CD14-positive monocyte (primary cell): ENCODE results near the gene IRS2. TPM values are rescaled to one million over a fixed set of nuclear protein-coding genes. Genes with fewer than 3 reads are reported as not detected.

ENCODE experiments used
- DNase-seq, 3 donors: peaks; one replicate each; pipeline ENCODE4 v3.0.0-alpha.2; 2011 to 2022
- H2AFZ ChIP-seq: 2 replicates; pipeline ENCODE4 v1.6.0; 2012; ENCODE audit warnings: mild to moderate bottlenecking, low read depth, low read length, inconsistent platforms; ENCODE audit not compliant: insufficient read depth, poor library complexity, severe bottlenecking
- H3K27ac ChIP-seq, 2 donors: 1 replicate in 1 of 2; 2 replicates in 1 of 2; pipeline ENCODE4 v1.5.1; 2012 to 2013; ENCODE audit warnings: low read length in 2 of 2, control low read depth in 1 of 2, inconsistent platforms in 1 of 2, low read depth in 1 of 2, mild to moderate bottlenecking in 1 of 2
- H3K27me3 ChIP-seq, 2 donors: one replicate each; pipeline versions ENCODE4 v1.6.0 to v1.6.1; 2011 to 2013; ENCODE audit warnings: low read length in 2 of 2; ENCODE audit not compliant: control insufficient read depth in 2 of 2, insufficient read depth in 2 of 2
- H3K36me3 ChIP-seq, 2 donors: replicated peaks in 1 of 2; 1 replicate in 1 of 2; 2 replicates in 1 of 2; pipeline versions ENCODE4 v1.5.1 to v1.6.1; 2012 to 2013; ENCODE audit warnings: low read length in 2 of 2, control low read depth in 1 of 2, inconsistent platforms in 1 of 2, mild to moderate bottlenecking in 1 of 2; ENCODE audit not compliant: insufficient read depth in 2 of 2, control insufficient read depth in 1 of 2
- H3K4me1 ChIP-seq, 2 donors: 1 replicate in 1 of 2; 2 replicates in 1 of 2; pipeline versions ENCODE4 v1.5.1 to v1.6.1; 2012 to 2013; ENCODE audit warnings: low read length in 2 of 2, control low read depth in 1 of 2, inconsistent platforms in 1 of 2, mild to moderate bottlenecking in 1 of 2, moderate library complexity in 1 of 2; ENCODE audit not compliant: insufficient read depth in 2 of 2, control insufficient read depth in 1 of 2
- H3K4me2 ChIP-seq: replicated peaks from 2 replicates; pipeline ENCODE3; 2012; ENCODE audit warnings: low read length, moderate library complexity, mild to moderate bottlenecking; ENCODE audit not compliant: poor library complexity, severe bottlenecking; ENCODE audit errors: extremely low read depth
- H3K4me3 ChIP-seq, 3 experiments: fragments of 200-600 bp in 1 of 3; sonication (generic) in 1 of 3; replicated peaks in 1 of 3; 1 replicate in 2 of 3; 2 replicates in 1 of 3; pipeline ENCODE4 v1.5.1; 2011 to 2013; ENCODE audit warnings: low read length in 3 of 3, mild to moderate bottlenecking in 3 of 3, control low read depth in 2 of 3, low read depth in 2 of 3, inconsistent platforms in 1 of 3, moderate library complexity in 1 of 3
- H3K79me2 ChIP-seq: 2 replicates; pipeline ENCODE4 v1.6.0; 2012; ENCODE audit warnings: mild to moderate bottlenecking, control low read depth, inconsistent platforms, low read length, moderate library complexity; ENCODE audit not compliant: insufficient read depth
- H3K9ac ChIP-seq: 2 replicates; pipeline ENCODE4 v1.6.0; 2017; ENCODE audit warnings: low read length, mild to moderate bottlenecking; ENCODE audit not compliant: insufficient read depth, poor library complexity, severe bottlenecking
- H3K9me3 ChIP-seq, 2 donors: replicated peaks in 1 of 2; 1 replicate in 1 of 2; 2 replicates in 1 of 2; pipeline versions ENCODE4 v1.5.1 to v1.6.1; 2012 to 2013; ENCODE audit warnings: low read length in 2 of 2, control low read depth in 1 of 2; ENCODE audit not compliant: control insufficient read depth in 1 of 2, insufficient read depth in 1 of 2
- H4K20me1 ChIP-seq: 2 replicates; pipeline ENCODE4 v1.6.0; 2012; ENCODE audit warnings: mild to moderate bottlenecking, low read length, control low read depth, moderate library complexity; ENCODE audit not compliant: insufficient read depth
- H3K27ac Mint-ChIP-seq, 7 donors: one replicate each; pipeline ENCODE4 v1.8.0; 2020; ENCODE audit warnings: mild to moderate bottlenecking in 7 of 7, mixed read lengths in 7 of 7, moderate library complexity in 6 of 7, inconsistent platforms in 2 of 7
- H3K27me3 Mint-ChIP-seq, 3 donors: one replicate each; pipeline ENCODE4 v1.8.0; 2021 to 2022; ENCODE audit warnings: low read depth in 3 of 3, mild to moderate bottlenecking in 3 of 3, mixed read lengths in 3 of 3, moderate library complexity in 3 of 3, inconsistent platforms in 1 of 3
- H3K36me3 Mint-ChIP-seq, 2 donors: one replicate each; pipeline ENCODE4 v1.8.0; 2020; ENCODE audit warnings: mixed read lengths in 2 of 2, inconsistent platforms in 1 of 2, mild to moderate bottlenecking in 1 of 2
- H3K4me1 Mint-ChIP-seq: one replicate; pipeline ENCODE4 v1.8.0; 2020; ENCODE audit warnings: mild to moderate bottlenecking, mixed read lengths
- H3K4me3 Mint-ChIP-seq, 2 donors: one replicate each; pipeline ENCODE4 v1.8.0; 2020; ENCODE audit warnings: mild to moderate bottlenecking in 2 of 2, mixed read lengths in 2 of 2, moderate library complexity in 1 of 2
- H3K9me3 Mint-ChIP-seq, 7 donors: one replicate each; pipeline ENCODE4 v1.8.0; 2020 to 2022; ENCODE audit warnings: mixed read lengths in 7 of 7, mild to moderate bottlenecking in 6 of 7, moderate library complexity in 6 of 7, inconsistent platforms in 2 of 7
- WGBS: methylation state at CpG from one replicate; pipeline ENCODE4 v1.1.5; 2013; ENCODE audit warnings: missing lambda C conversion rate; ENCODE audit not compliant: insufficient coverage; 5-methylcytosine and 5-hydroxymethylcytosine counted together
- intact Hi-C, 2 donors: fragments of 100-400 bp; cut with micrococcal nuclease; formaldehyde crosslinking; loops; one replicate each; pipeline versions ENCODE4 v1.15.0 to v1.15.1; 2023
- polyA plus RNA-seq, 3 donors: library from polyadenylated mRNA; depleted of rRNA in 1 of 3; unstranded in 2 of 3; stranded (reverse) in 1 of 3; fragments of 300-500 nt in 2 of 3; fragments of >200 nt in 1 of 3; fragmentation: Illumina TruSeq in 2 of 3; gene quantifications; 1 replicate in 2 of 3; 2 replicates in 1 of 3; pipeline ENCODE4 v1.2.3, GENCODE V29; 2012 to 2021
- TF ChIP-seq, protein P1 (sequence below): fragments of 200-600 bp; IDR thresholded peaks from one replicate; pipeline ENCODE4 v1.8.0; 2022; ENCODE audit warnings: antibody characterized with exemption, mild to moderate bottlenecking

The IRS2 gene
- polyA plus RNA-seq, 3 donors = 2.4 to 27.1 (median 3.5) TPM

DNA sequence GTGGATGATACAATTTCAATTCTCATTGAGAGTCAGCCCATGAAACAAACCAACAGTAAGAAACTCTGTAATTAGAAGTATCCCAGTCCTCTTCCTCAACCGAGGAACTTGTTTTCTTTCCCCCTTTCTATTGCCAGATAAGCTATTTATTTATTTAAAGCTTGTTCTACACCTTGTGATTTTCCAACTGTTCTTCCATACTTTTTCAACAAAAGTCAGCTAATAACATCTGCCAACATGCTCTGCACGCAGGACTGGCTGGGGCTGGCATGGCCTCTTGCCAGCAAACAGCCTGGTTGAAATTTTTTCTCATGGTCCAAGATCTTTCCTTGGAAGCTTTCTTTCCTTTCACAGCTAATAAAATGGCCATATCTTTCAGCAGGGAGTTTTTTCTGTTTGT is 2.9 kb upstream of the IRS2 start:
- 36% methylated on average over 2 of the region's 2 CpGs for WGBS
- intact Hi-C loops = loop anchor here (5.0 to 10.0 kb wide), 4 partner anchors 74 to 624 kb away; no protein-coding TSS in a partner anchor
- H3K79me2 ChIP-seq = peaks cover 22% of the 10 kb centered on the region
- peaks cover 12% of the 10 kb centered on the region for H4K20me1 ChIP-seq
- no peaks in the 10 kb centered on the region for H3K27me3 ChIP-seq
- no peaks in the 10 kb centered on the region for H3K36me3 ChIP-seq
- H3K4me2 ChIP-seq = no peak overlapping the region
- peaks cover 0 to 3% (median 0%) of the 10 kb centered on the region in 3 donors for H3K27me3 Mint-ChIP-seq
- no peak overlapping the region for H3K4me3 ChIP-seq
- H3K4me1 Mint-ChIP-seq = peaks cover 40% of the 10 kb centered on the region
- H3K9ac ChIP-seq = no peak overlapping the region
- no peak for DNase-seq
- no peak overlapping the region for H2AFZ ChIP-seq
- H3K4me1 ChIP-seq = peaks cover 26 to 54% of the 10 kb centered on the region in 2 donors
- H3K36me3 Mint-ChIP-seq = no peaks in the 10 kb centered on the region
- H3K27ac Mint-ChIP-seq = peak overlapping the region; percentile 37 to 87 (median 61)
- H3K27ac ChIP-seq = peak overlapping the region in 1 of 2 donors; percentile 21
- TF ChIP-seq, protein P1, sequence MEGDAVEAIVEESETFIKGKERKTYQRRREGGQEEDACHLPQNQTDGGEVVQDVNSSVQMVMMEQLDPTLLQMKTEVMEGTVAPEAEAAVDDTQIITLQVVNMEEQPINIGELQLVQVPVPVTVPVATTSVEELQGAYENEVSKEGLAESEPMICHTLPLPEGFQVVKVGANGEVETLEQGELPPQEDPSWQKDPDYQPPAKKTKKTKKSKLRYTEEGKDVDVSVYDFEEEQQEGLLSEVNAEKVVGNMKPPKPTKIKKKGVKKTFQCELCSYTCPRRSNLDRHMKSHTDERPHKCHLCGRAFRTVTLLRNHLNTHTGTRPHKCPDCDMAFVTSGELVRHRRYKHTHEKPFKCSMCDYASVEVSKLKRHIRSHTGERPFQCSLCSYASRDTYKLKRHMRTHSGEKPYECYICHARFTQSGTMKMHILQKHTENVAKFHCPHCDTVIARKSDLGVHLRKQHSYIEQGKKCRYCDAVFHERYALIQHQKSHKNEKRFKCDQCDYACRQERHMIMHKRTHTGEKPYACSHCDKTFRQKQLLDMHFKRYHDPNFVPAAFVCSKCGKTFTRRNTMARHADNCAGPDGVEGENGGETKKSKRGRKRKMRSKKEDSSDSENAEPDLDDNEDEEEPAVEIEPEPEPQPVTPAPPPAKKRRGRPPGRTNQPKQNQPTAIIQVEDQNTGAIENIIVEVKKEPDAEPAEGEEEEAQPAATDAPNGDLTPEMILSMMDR = no peak
- H3K4me3 Mint-ChIP-seq = no peak overlapping the region
- H3K9me3 Mint-ChIP-seq = peaks cover 0 to 3% (median 0%) of the 10 kb centered on the region in 7 donors
- H3K9me3 ChIP-seq = no peaks in the 10 kb centered on the region

DNA sequence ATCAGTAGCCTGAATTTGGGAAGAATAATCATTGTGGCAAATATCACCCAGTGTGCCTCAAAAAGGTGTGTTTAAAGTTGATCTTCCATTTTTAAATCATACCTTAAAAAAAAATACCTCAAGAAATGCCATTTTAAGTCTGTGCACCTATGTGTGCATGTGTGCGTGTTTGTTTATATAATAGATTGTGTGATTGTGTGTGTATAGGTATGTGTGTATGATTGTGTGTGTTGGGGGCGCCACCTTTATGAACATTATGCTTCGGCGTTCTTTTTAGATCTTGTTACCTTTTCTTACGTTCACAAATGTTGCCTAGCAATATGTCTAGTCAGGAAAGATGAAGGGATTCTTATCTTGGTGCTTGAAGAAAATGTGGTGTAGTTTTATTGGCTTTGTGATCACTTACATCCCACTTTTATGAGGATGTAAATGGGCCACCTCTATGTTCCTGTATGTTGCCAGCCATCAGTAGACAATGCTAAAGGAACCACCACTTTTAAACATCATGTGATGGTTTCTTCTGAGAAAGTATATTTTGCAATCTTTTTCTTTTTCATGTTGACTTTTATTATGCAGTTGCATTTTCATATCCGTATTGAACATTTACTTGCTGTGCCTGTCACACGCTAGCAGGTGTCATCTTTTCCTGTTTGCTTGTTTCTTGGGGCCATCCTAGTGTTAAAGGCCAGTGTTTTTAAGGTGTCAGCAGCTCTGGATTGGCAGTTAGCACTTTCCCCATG is 2.2 kb upstream of the IRS2 start:
- peaks cover 3 to 4% of the 10 kb centered on the region in 2 donors for H3K36me3 Mint-ChIP-seq
- no peak overlapping the region for H3K4me3 ChIP-seq
- peak overlapping the region; percentile 1 for H3K4me2 ChIP-seq
- intact Hi-C loops = loop anchor here (5.0 to 10.0 kb wide), 4 partner anchors 74 to 624 kb away; no protein-coding TSS in a partner anchor
- peaks cover 31 to 55% of the 10 kb centered on the region in 2 donors for H3K4me1 ChIP-seq
- peaks cover 19% of the 10 kb centered on the region for H4K20me1 ChIP-seq
- TF ChIP-seq, protein P1 = no peak
- H3K4me1 Mint-ChIP-seq = peaks cover 37% of the 10 kb centered on the region
- H3K4me3 Mint-ChIP-seq = peak overlapping the region in 1 of 2 donors; percentile 5
- peak overlapping the region; percentile 37 to 87 (median 61) for H3K27ac Mint-ChIP-seq
- peaks cover 4 to 6% of the 10 kb centered on the region in 2 donors for H3K36me3 ChIP-seq
- no peak overlapping the region for H3K9ac ChIP-seq
- H3K79me2 ChIP-seq = peaks cover 29% of the 10 kb centered on the region
- WGBS = 100% methylated on average over 1 of the region's 7 CpGs
- no peaks in the 10 kb centered on the region for H3K27me3 ChIP-seq
- peaks cover 0 to 3% (median 0%) of the 10 kb centered on the region in 7 donors for H3K9me3 Mint-ChIP-seq
- DNase-seq = peak in 2 of 3 donors; percentile 39 to 52
- H3K27me3 Mint-ChIP-seq = no peaks in the 10 kb centered on the region
- no peak overlapping the region for H2AFZ ChIP-seq
- H3K9me3 ChIP-seq = peaks cover 0 to 2% of the 10 kb centered on the region in 2 donors
- H3K27ac ChIP-seq = peak overlapping the region in 1 of 2 donors; percentile 21
